ENCODE measurements around the gene NR6A1. TPM values are rescaled to one million over a fixed set of nuclear protein-coding genes. Genes with fewer than 3 reads are reported as not detected.
"Not testable (repeated sequence)": the region's sequence is repeated elsewhere in the genome, so short reads cannot be mapped to it uniquely, and the experiment has no call there.

Gene NR6A1
- total RNA-seq, 1 donor from 2014 or later, result 60.7 TPM

- no peak for DNase-seq (ENCODE audit: low read depth, low spot score)
- no peak overlapping the region for H3K27ac Mint-ChIP-seq (ENCODE audit: unreplicated experiment)
These were observed 27.3 kb downstream of the NR6A1 start for GRCh38 chr9:124743686-124744348.

GRCh38 chr9:124742940-124743339, 28.2 kb downstream of the NR6A1 start:
- no peaks in the 10 kb centered on the region for H3K9me3 Mint-ChIP-seq
- no peak overlapping the region for H3K27ac Mint-ChIP-seq (ENCODE audit: unreplicated experiment)
- no peak overlapping the region for H3K4me3 Mint-ChIP-seq
- no peaks in the 10 kb centered on the region for H3K36me3 Mint-ChIP-seq (ENCODE audit: low read depth)
- H3K4me1 Mint-ChIP-seq, result peaks cover 11% of the 10 kb centered on the region
- no peaks in the 10 kb centered on the region for H3K27me3 Mint-ChIP-seq (ENCODE audit: low read depth)
- no peak for DNase-seq (ENCODE audit: low read depth, low spot score)
- TF ChIP-seq CTCF (conservative IDR thresholded peaks at IDR 0.05), result no peak

More at GRCh38 chr9:124743686-124744348, 27.3 kb downstream of the NR6A1 start:
- Mint-ChIP-seq H3K4me1 (peaks cover 11% of the 10 kb centered on the region), H3K27me3 (ENCODE audit: low read depth) (no peaks in the 10 kb centered on the region), H3K4me3 (no peak overlapping the region), H3K36me3 (ENCODE audit: low read depth) (no peaks in the 10 kb centered on the region), H3K9me3 (no peaks in the 10 kb centered on the region)
- no peak for TF ChIP-seq CTCF (conservative IDR thresholded peaks at IDR 0.05)

GRCh38 chr9:124741662-124742061, 29.4 kb downstream of the NR6A1 start:
- Mint-ChIP-seq H3K4me3 (no peak overlapping the region), H3K36me3 (ENCODE audit: low read depth) (no peaks in the 10 kb centered on the region), H3K27me3 (ENCODE audit: low read depth) (no peaks in the 10 kb centered on the region), H3K27ac (ENCODE audit: unreplicated experiment) (peak overlapping the region; percentile 10), H3K9me3 (no peaks in the 10 kb centered on the region), H3K4me1 (peaks cover 11% of the 10 kb centered on the region)
- no peak for TF ChIP-seq CTCF (conservative IDR thresholded peaks at IDR 0.05)
- DNase-seq (ENCODE audit: low read depth, low spot score), result no peak

- no peak for TF ChIP-seq CTCF (conservative IDR thresholded peaks at IDR 0.05)
- Mint-ChIP-seq H3K27me3 (ENCODE audit: low read depth) (no peaks in the 10 kb centered on the region), H3K36me3 (ENCODE audit: low read depth) (no peaks in the 10 kb centered on the region), H3K9me3 (no peaks in the 10 kb centered on the region), H3K4me1 (peaks cover 11% of the 10 kb centered on the region), H3K4me3 (no peak overlapping the region), H3K27ac (ENCODE audit: unreplicated experiment) (no peak overlapping the region)
- DNase-seq (ENCODE audit: low read depth, low spot score), result no peak
These were observed 30.0 kb downstream of the NR6A1 start for GRCh38 chr9:124741149-124741548.

- no peak overlapping the region for H3K4me3 Mint-ChIP-seq
- DNase-seq (ENCODE audit: low read depth, low spot score), result no peak
- H3K36me3 Mint-ChIP-seq (ENCODE audit: low read depth), result no peaks in the 10 kb centered on the region
- no peaks in the 10 kb centered on the region for H3K27me3 Mint-ChIP-seq (ENCODE audit: low read depth)
- H3K27ac Mint-ChIP-seq (ENCODE audit: unreplicated experiment), result no peak overlapping the region
- H3K9me3 Mint-ChIP-seq, result no peaks in the 10 kb centered on the region
- no peak for TF ChIP-seq CTCF (conservative IDR thresholded peaks at IDR 0.05)
- peaks cover 15% of the 10 kb centered on the region for H3K4me1 Mint-ChIP-seq
These were observed 31.8 kb downstream of the NR6A1 start for GRCh38 chr9:124739360-124739759.

GRCh38 chr9:124738075-124738474, 33.0 kb downstream of the NR6A1 start:
- not testable (repeated sequence) for DNase-seq (ENCODE audit: low read depth, low spot score); H3K27ac Mint-ChIP-seq (ENCODE audit: unreplicated experiment); H3K9me3 Mint-ChIP-seq; H3K27me3 Mint-ChIP-seq (ENCODE audit: low read depth); H3K4me3 Mint-ChIP-seq; H3K4me1 Mint-ChIP-seq; H3K36me3 Mint-ChIP-seq (ENCODE audit: low read depth)
